Dendritic cell treated with granulocyte-macrophage colony-stimulating factor and Interleukin-4, amounts not matched to agents 40 ng/mL and 50 ng/mL, for 4 days (primary cell): ENCODE data around the gene ZNF318.
"Not testable (repeated sequence)": the region's sequence is repeated elsewhere in the genome, so short reads cannot be mapped to it uniquely, and the experiment has no call there.

Experiments
- H3K27ac Mint-ChIP-seq: one replicate; pipeline ENCODE4 v1.8.0; 2022; ENCODE audit warnings: mild to moderate bottlenecking, mixed read lengths
- H3K27me3 Mint-ChIP-seq: one replicate; pipeline ENCODE4 v1.8.0; 2022; ENCODE audit warnings: mild to moderate bottlenecking, mixed read lengths
- H3K36me3 Mint-ChIP-seq: one replicate; pipeline ENCODE4 v1.8.0; 2022; ENCODE audit warnings: low read depth, mixed read lengths
- H3K4me1 Mint-ChIP-seq: one replicate; pipeline ENCODE4 v1.8.0; 2022; ENCODE audit warnings: low read depth, mixed read lengths
- H3K4me3 Mint-ChIP-seq: one replicate; pipeline ENCODE4 v1.8.0; 2022; ENCODE audit warnings: mild to moderate bottlenecking, moderate library complexity, mixed read lengths
- H3K9me3 Mint-ChIP-seq: one replicate; pipeline ENCODE4 v1.8.0; 2022; ENCODE audit warnings: mixed read lengths
- intact Hi-C: fragments of 100-400 bp; cut with micrococcal nuclease; formaldehyde crosslinking; loops from one replicate; pipeline ENCODE4 v1.15.0; 2022

The ZNF318 gene

DNA sequence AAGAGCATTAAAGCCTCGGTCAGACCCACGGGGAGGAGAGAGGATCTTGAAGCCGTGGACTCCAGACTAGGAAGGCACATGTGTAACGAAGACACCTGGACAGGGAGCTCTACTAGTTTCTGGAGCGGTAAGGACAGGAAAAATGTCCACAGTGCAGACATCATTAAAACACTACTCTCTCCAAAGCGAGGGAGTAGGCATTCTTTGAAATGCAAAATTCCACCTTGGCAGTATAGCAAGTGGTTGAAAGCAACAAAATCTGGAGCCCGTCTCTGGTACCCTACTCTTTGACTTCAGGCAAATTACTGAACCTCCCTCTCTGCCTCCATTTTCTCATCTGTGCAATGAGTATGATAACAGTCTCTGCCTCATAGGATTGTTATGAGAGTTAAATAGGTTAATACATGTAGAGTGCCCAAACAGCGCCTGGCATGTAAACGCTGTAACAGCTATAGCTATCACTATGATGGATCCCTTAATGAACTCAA is 60.4 kb downstream of the ZNF318 start:
- no peak overlapping the region for H3K27ac Mint-ChIP-seq
- intact Hi-C loops: no loop called here
- H3K4me1 Mint-ChIP-seq: peaks cover 40% of the 10 kb centered on the region
- H3K9me3 Mint-ChIP-seq: no peaks in the 10 kb centered on the region
- peak overlapping the region; percentile 69 for H3K4me3 Mint-ChIP-seq
- peaks cover 15% of the 10 kb centered on the region for H3K27me3 Mint-ChIP-seq
- no peaks in the 10 kb centered on the region for H3K36me3 Mint-ChIP-seq

DNA sequence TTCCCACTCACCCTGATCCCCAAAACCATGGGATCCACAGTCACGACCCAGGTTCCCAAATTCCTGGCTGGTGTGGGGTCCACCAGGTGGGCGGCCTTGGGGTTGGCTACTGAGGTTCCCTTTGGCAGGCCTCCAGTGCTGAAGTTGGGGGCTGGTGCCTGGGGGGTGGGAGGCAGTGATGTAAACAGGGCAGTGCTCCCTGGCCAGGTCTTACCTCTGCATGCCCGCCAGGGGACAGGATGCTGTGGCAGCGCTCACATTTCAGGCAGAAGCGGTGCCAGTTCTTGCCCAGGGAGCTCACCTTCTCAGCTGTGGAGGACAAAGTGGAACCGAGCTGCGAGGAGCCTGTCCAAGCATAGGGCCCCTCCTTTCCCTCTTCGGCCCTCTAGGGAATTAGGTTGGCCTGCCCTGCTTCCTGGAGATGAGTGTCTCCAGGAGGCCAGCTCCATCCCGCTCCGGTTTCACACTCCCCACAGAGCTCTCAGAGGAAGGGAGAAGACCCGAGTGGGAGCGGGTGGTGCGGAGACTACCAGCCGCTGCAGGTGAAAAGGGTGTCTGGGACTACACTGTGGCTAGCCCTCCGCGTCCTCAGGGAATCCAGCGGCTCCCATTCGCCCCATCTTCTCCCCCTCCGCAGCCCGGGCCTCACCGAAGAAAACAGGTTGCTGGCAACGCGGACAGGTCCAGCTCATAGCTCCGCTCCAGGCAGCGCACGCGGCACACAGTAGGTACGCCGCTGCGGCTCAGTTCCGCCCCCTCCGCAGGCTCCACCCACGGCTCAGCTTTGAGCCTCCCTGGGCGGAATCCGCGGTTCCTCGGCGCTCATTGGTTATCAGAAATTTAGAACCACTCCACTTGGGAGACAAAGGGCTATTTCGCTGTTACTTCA is 61.1 kb downstream of the ZNF318 start, which contains the start of gene CRIP3:
CRIP3 (minus strand) TSS at position 726 of the 889 bp plus-strand sequence; CDS start at position 692, 34 bp downstream.
- H3K36me3 Mint-ChIP-seq: no peaks in the 10 kb centered on the region
- intact Hi-C loops: no loop called here
- no peaks in the 10 kb centered on the region for H3K9me3 Mint-ChIP-seq
- H3K4me1 Mint-ChIP-seq: peaks cover 36% of the 10 kb centered on the region
- H3K4me3 Mint-ChIP-seq: peak within 1 kb of the TSS; percentile 69
- peaks cover 15% of the 10 kb centered on the region for H3K27me3 Mint-ChIP-seq
- H3K27ac Mint-ChIP-seq: no peak within 1 kb of the TSS

GRCh38 chr6:43307451-43308100 is 61.9 kb downstream of the ZNF318 start:
- Mint-ChIP-seq H3K9me3 (no peaks in the 10 kb centered on the region), H3K4me3 (no peak overlapping the region), H3K4me1 (peaks cover 28% of the 10 kb centered on the region), H3K27me3 (peaks cover 15% of the 10 kb centered on the region), H3K27ac (no peak overlapping the region), H3K36me3 (no peaks in the 10 kb centered on the region)
- intact Hi-C loops: no loop called here

GRCh38 chr6:43306086-43306485 is 63.4 kb downstream of the ZNF318 start:
- Mint-ChIP-seq H3K4me1 (peaks cover 18% of the 10 kb centered on the region), H3K36me3 (no peaks in the 10 kb centered on the region), H3K9me3 (no peaks in the 10 kb centered on the region), H3K27me3 (peaks cover 18% of the 10 kb centered on the region), H3K4me3 (no peak overlapping the region), H3K27ac (no peak overlapping the region)
- intact Hi-C loops: no loop called here

DNA sequence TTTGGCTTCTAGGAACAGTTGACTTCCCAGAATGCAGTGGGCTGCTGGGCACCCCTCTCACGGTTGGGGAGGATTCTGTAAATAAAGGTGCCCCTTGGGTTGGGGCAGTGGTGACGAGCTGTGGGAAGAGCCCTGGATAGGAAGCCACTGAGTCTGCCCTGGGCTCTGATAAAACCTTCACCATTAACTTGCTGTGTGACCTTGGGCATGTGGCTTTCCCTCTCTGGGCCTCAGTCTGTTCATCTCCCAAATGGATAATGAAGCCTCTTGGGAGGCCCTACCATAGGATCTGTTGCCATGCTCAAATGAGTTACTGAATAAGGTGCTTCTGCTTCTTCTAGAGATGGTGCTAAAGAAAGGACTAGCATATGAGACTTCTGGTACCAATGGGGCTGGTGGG is 64.6 kb downstream of the ZNF318 start:
- Mint-ChIP-seq H3K36me3 (no peaks in the 10 kb centered on the region), H3K27me3 (peaks cover 24% of the 10 kb centered on the region), H3K4me1 (peaks cover 18% of the 10 kb centered on the region), H3K27ac (no peak overlapping the region), H3K4me3 (no peak overlapping the region), H3K9me3 (no peaks in the 10 kb centered on the region)
- intact Hi-C loops: no loop called here

DNA sequence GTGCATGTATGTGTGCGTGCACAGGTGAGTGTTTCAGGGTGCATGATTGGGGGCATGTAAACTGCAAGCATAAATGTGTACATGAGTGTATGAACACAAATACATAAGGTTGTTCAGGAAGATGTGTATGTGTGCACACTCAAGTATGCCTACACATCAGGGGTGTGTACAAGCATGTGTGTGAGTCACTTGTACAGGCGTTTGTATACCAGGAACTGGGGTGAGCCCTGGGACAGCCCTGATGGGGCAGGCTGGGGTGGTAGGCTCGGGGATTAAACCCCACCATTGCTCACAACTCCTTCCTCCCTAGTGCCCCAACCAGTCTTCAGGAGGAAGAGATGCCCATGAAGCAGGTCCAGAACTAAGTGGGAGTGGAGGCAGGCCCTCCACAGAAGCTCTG is 65.1 kb downstream of the ZNF318 start:
- intact Hi-C loops: no loop called here
- H3K9me3 Mint-ChIP-seq: no peaks in the 10 kb centered on the region
- no peaks in the 10 kb centered on the region for H3K36me3 Mint-ChIP-seq
- H3K4me1 Mint-ChIP-seq: peaks cover 20% of the 10 kb centered on the region
- peaks cover 27% of the 10 kb centered on the region for H3K27me3 Mint-ChIP-seq
- no peak overlapping the region for H3K27ac Mint-ChIP-seq
- no peak overlapping the region for H3K4me3 Mint-ChIP-seq

DNA sequence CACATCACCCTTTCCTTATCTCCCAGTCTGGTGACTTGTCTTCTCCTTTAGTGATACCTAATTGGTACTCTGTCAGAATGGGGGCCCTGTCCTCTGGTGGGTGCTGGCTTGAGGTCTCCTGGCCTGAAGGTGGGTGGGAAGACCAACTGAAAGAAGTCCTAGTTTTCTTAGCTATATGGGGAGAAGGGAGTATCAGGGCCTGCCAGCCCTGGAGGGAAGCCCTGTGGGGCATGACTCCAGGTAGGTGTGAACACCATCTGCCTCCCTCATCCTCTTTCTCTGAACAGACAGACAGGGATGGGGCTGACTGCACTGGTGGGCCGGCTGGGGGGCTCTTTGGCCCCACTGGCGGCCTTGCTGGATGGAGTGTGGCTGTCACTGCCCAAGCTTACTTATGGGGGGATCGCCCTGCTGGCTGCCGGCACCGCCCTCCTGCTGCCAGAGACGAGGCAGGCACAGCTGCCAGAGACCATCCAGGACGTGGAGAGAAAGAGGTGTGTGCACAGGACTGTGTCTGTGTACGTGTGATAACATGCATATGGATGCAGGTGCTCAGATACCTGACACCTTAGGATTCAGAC is 65.6 kb downstream of the ZNF318 start:
- Mint-ChIP-seq H3K27ac (no peak overlapping the region), H3K9me3 (no peaks in the 10 kb centered on the region), H3K4me1 (peaks cover 18% of the 10 kb centered on the region), H3K4me3 (no peak overlapping the region), H3K27me3 (peaks cover 30% of the 10 kb centered on the region), H3K36me3 (no peaks in the 10 kb centered on the region)
- intact Hi-C loops: no loop called here

DNA sequence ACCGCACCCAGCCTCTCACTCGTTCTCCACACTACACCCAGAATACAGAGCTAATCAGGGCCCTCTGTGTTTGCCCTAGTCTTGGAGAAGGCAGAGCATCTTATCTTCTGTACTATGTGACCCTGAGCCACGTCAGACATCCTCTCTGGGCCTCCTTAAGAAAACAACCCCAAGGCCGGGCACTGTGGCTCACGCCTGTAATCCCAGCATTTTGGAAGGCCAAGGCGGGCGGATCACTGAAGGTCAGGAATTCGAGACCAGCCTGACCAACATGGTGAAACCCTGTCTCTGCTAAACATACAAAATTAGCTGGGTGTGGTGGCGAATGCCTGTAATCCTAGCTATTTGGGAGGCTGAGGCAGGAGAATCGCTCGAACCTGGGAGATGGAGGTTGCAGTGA is 66.4 kb downstream of the ZNF318 start:
- H3K36me3 Mint-ChIP-seq, intact Hi-C loops, H3K4me1 Mint-ChIP-seq, H3K9me3 Mint-ChIP-seq, H3K4me3 Mint-ChIP-seq, H3K27ac Mint-ChIP-seq: not testable (repeated sequence)
- peaks cover 24% of the 10 kb centered on the region for H3K27me3 Mint-ChIP-seq

GRCh38 chr6:43302126-43302525 is 67.3 kb downstream of the ZNF318 start:
- H3K36me3 Mint-ChIP-seq: no peaks in the 10 kb centered on the region
- H3K4me1 Mint-ChIP-seq: peaks cover 7% of the 10 kb centered on the region
- intact Hi-C loops: no loop called here
- H3K9me3 Mint-ChIP-seq: no peaks in the 10 kb centered on the region
- no peak overlapping the region for H3K27ac Mint-ChIP-seq
- H3K4me3 Mint-ChIP-seq: no peak overlapping the region
- H3K27me3 Mint-ChIP-seq: peaks cover 20% of the 10 kb centered on the region

GRCh38 chr6:43301081-43301870 is 68.2 kb downstream of the ZNF318 start:
- no peaks in the 10 kb centered on the region for H3K36me3 Mint-ChIP-seq
- H3K27me3 Mint-ChIP-seq: peaks cover 23% of the 10 kb centered on the region
- no peak overlapping the region for H3K27ac Mint-ChIP-seq
- H3K4me1 Mint-ChIP-seq: peaks cover 7% of the 10 kb centered on the region
- no peak overlapping the region for H3K4me3 Mint-ChIP-seq
- intact Hi-C loops: no loop called here
- no peaks in the 10 kb centered on the region for H3K9me3 Mint-ChIP-seq

GRCh38 chr6:43299338-43300293 is 69.8 kb downstream of the ZNF318 start:
- H3K4me3 Mint-ChIP-seq: no peak overlapping the region
- peaks cover 7% of the 10 kb centered on the region for H3K4me1 Mint-ChIP-seq
- intact Hi-C loops: no loop called here
- no peak overlapping the region for H3K27ac Mint-ChIP-seq
- H3K36me3 Mint-ChIP-seq: no peaks in the 10 kb centered on the region
- H3K27me3 Mint-ChIP-seq: peaks cover 23% of the 10 kb centered on the region
- H3K9me3 Mint-ChIP-seq: no peaks in the 10 kb centered on the region

- H3K27ac Mint-ChIP-seq: no peak overlapping the region
- intact Hi-C loops: no loop called here
- H3K27me3 Mint-ChIP-seq: peaks cover 23% of the 10 kb centered on the region
- no peak overlapping the region for H3K4me3 Mint-ChIP-seq
- no peaks in the 10 kb centered on the region for H3K36me3 Mint-ChIP-seq
- peaks cover 7% of the 10 kb centered on the region for H3K4me1 Mint-ChIP-seq
- no peaks in the 10 kb centered on the region for H3K9me3 Mint-ChIP-seq
Observed at GRCh38 chr6:43298565-43299337, 70.7 kb downstream of the ZNF318 start.
